Fibroblast of pulmonary artery (primary cell): ENCODE data around the gene CEP85L.

Experiments
- DNase-seq: peaks from one replicate; pipeline ENCODE4 v3.0.0-alpha.2; 2010; ENCODE audit warnings: low read depth
- H3K4me3 ChIP-seq: replicated peaks from 2 replicates; pipeline ENCODE4 v1.5.1; 2011; ENCODE audit warnings: low read depth, mild to moderate bottlenecking, control low read depth, low read length, moderate library complexity
- TF ChIP-seq, protein P1 (sequence below): IDR thresholded peaks from 2 replicates; pipeline ENCODE4 v1.5.1; 2011; ENCODE audit warnings: mild to moderate bottlenecking, control low read depth, low read length, inconsistent platforms; ENCODE audit errors: missing control alignments

The CEP85L gene

GRCh38 chr6:118542184-118542952 lies 109.0 kb downstream of the CEP85L start:
- H3K4me3 ChIP-seq: no peak overlapping the region
- DNase-seq: peak; percentile 52
- TF ChIP-seq, protein P1, sequence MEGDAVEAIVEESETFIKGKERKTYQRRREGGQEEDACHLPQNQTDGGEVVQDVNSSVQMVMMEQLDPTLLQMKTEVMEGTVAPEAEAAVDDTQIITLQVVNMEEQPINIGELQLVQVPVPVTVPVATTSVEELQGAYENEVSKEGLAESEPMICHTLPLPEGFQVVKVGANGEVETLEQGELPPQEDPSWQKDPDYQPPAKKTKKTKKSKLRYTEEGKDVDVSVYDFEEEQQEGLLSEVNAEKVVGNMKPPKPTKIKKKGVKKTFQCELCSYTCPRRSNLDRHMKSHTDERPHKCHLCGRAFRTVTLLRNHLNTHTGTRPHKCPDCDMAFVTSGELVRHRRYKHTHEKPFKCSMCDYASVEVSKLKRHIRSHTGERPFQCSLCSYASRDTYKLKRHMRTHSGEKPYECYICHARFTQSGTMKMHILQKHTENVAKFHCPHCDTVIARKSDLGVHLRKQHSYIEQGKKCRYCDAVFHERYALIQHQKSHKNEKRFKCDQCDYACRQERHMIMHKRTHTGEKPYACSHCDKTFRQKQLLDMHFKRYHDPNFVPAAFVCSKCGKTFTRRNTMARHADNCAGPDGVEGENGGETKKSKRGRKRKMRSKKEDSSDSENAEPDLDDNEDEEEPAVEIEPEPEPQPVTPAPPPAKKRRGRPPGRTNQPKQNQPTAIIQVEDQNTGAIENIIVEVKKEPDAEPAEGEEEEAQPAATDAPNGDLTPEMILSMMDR: no peak

GRCh38 chr6:118537574-118537973 lies 113.8 kb downstream of the CEP85L start:
- H3K4me3 ChIP-seq: no peak overlapping the region
- TF ChIP-seq, protein P1: no peak
- DNase-seq: peak; percentile 60

GRCh38 chr6:118536478-118536877 lies 114.9 kb downstream of the CEP85L start:
- DNase-seq: no peak
- no peak overlapping the region for H3K4me3 ChIP-seq
- TF ChIP-seq, protein P1: no peak

- TF ChIP-seq, protein P1: no peak
- DNase-seq: no peak
- H3K4me3 ChIP-seq: no peak overlapping the region
Measured at GRCh38 chr6:118535176-118535844, 116.1 kb downstream of the CEP85L start.

GRCh38 chr6:118530942-118531341 lies 120.4 kb downstream of the CEP85L start:
- H3K4me3 ChIP-seq: no peak overlapping the region
- no peak for DNase-seq
- TF ChIP-seq, protein P1: no peak

DNA sequence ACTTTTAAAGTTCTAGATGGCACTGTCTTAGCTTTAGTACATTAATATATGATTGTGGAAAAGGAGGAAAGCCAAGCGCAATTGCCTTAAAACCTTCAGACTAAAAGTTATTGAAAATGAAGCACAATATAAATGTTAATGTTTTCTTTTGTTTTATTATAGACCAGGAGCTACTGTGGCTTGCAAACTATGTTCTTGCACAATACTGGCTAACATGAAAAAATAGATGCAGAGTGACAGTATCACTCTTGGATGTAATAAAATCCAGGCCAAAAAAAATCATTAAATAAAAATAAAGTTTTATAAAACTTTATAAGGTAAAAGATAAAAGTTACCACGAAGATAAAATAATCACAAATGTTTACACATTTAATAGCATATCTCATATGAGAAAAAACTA lies 121.6 kb downstream of the CEP85L start:
- no peak overlapping the region for H3K4me3 ChIP-seq

More for the DNA sequence above, 121.6 kb downstream of the CEP85L start:
- no peak for DNase-seq
- TF ChIP-seq, protein P1: no peak
